HepG2 (cell line): ENCODE data around the gene GRAP.

Experiments used
- MAFF ChIP-seq: IDR thresholded peaks from 2 replicates; pipeline ENCODE4 v1.6.1; 2011; ENCODE audit warnings: low read depth, low read length, improper control_type of control experiment
- NFRKB ChIP-seq: fragments of 450-650 bp; IDR thresholded peaks from 2 replicates; pipeline ENCODE4 v1.6.1; 2017
- NONO ChIP-seq, 2 experiments: fragments of 450-650 bp in 1 of 2; sonication (generic) in 1 of 2; formaldehyde crosslinking in 1 of 2; IDR thresholded peaks in 1 of 2; conservative IDR thresholded peaks in 1 of 2; 2 replicates each; pipeline versions ENCODE4 v1.6.1 to v1.8.0; 2017 to 2022; ENCODE audit warnings: mild to moderate bottlenecking in 1 of 2, missing genetic modification reagents in 1 of 2, moderate library complexity in 1 of 2
- TCF12 ChIP-seq, 2 experiments: fragments of 450-650 bp in 1 of 2; sonication (generic) in 1 of 2; formaldehyde crosslinking in 1 of 2; IDR thresholded peaks; 2 replicates each; pipeline versions ENCODE4 v1.6.1 to v1.8.0; 2017 to 2022; ENCODE audit warnings: antibody characterized with exemption in 1 of 2, mild to moderate bottlenecking in 1 of 2, missing genetic modification reagents in 1 of 2, moderate library complexity in 1 of 2
- ZNF775 ChIP-seq: sonication (generic); formaldehyde crosslinking; IDR thresholded peaks from 2 replicates; pipeline ENCODE4 v1.4.0; 2020; ENCODE audit warnings: missing genetic modification reagents, mild to moderate bottlenecking, moderate library complexity, borderline replicate concordance
- TF ChIP-seq, protein P1 (sequence below): sonication (generic); formaldehyde crosslinking; IDR thresholded peaks from 2 replicates; pipeline ENCODE4 v1.5.0; 2020; ENCODE audit warnings: mild to moderate bottlenecking, missing genetic modification reagents, moderate library complexity
- TF ChIP-seq, protein P2 (sequence below): fragments of 450-650 bp; IDR thresholded peaks from 2 replicates; pipeline ENCODE4 v1.6.1; 2017; ENCODE audit warnings: mild to moderate bottlenecking
- TF ChIP-seq, protein P3 (sequence below): sonication (generic); formaldehyde crosslinking; IDR thresholded peaks from 2 replicates; pipeline ENCODE4 v1.5.1; 2020; ENCODE audit warnings: mild to moderate bottlenecking, missing genetic modification reagents, moderate library complexity

DNA sequence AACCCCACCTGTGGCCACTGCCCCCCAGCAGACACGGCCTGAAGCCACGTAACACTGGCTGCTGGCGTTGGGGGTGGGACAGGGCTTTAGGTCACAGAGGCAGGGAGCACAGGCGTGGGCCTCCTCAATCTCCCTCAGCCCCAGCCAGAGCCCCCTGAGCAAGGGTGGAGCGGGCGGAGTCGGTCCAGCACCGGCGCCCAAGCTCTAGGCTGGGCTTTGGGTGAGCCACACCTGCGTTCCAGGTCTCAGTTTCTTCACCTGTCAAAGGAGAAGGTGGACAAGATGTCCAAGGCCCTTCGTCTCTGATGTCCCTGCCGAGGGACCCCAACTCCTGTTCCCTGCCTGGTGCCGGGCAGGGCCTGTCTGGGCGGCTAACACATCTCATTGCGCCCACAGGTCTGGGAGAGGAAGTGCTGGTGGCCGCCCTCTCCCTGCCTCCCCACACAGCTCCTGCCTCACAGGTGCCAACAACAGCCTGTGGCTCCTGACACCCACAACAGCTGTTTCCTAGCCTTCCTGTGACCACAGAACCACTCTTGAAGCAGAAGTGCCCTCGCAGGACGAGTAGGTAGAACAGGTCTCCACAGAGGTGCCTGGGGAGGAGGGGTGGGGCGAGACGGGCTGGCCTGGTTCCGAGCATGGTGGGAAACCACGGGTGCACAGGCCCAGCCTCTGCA, 54.2 kb downstream of the GRAP start:
- TF ChIP-seq, protein P1, sequence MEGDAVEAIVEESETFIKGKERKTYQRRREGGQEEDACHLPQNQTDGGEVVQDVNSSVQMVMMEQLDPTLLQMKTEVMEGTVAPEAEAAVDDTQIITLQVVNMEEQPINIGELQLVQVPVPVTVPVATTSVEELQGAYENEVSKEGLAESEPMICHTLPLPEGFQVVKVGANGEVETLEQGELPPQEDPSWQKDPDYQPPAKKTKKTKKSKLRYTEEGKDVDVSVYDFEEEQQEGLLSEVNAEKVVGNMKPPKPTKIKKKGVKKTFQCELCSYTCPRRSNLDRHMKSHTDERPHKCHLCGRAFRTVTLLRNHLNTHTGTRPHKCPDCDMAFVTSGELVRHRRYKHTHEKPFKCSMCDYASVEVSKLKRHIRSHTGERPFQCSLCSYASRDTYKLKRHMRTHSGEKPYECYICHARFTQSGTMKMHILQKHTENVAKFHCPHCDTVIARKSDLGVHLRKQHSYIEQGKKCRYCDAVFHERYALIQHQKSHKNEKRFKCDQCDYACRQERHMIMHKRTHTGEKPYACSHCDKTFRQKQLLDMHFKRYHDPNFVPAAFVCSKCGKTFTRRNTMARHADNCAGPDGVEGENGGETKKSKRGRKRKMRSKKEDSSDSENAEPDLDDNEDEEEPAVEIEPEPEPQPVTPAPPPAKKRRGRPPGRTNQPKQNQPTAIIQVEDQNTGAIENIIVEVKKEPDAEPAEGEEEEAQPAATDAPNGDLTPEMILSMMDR (CRISPR knock-in tag), result no peak
- TF ChIP-seq ZNF775 (CRISPR knock-in tag), result no peak
- no peak for TF ChIP-seq NONO (IDR thresholded peaks at IDR 0.05)
- TF ChIP-seq NONO (CRISPR knock-in tag; conservative IDR thresholded peaks at IDR 0.05), result no peak
- TF ChIP-seq MAFF, result no peak
- no peak for TF ChIP-seq TCF12 (IDR thresholded peaks at IDR 0.05)
- no peak for TF ChIP-seq TCF12 (CRISPR knock-in tag; IDR thresholded peaks at IDR 0.05)
- no peak for TF ChIP-seq NFRKB
- TF ChIP-seq, protein P2, sequence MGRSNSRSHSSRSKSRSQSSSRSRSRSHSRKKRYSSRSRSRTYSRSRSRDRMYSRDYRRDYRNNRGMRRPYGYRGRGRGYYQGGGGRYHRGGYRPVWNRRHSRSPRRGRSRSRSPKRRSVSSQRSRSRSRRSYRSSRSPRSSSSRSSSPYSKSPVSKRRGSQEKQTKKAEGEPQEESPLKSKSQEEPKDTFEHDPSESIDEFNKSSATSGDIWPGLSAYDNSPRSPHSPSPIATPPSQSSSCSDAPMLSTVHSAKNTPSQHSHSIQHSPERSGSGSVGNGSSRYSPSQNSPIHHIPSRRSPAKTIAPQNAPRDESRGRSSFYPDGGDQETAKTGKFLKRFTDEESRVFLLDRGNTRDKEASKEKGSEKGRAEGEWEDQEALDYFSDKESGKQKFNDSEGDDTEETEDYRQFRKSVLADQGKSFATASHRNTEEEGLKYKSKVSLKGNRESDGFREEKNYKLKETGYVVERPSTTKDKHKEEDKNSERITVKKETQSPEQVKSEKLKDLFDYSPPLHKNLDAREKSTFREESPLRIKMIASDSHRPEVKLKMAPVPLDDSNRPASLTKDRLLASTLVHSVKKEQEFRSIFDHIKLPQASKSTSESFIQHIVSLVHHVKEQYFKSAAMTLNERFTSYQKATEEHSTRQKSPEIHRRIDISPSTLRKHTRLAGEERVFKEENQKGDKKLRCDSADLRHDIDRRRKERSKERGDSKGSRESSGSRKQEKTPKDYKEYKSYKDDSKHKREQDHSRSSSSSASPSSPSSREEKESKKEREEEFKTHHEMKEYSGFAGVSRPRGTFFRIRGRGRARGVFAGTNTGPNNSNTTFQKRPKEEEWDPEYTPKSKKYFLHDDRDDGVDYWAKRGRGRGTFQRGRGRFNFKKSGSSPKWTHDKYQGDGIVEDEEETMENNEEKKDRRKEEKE, result no peak
- TF ChIP-seq, protein P3, sequence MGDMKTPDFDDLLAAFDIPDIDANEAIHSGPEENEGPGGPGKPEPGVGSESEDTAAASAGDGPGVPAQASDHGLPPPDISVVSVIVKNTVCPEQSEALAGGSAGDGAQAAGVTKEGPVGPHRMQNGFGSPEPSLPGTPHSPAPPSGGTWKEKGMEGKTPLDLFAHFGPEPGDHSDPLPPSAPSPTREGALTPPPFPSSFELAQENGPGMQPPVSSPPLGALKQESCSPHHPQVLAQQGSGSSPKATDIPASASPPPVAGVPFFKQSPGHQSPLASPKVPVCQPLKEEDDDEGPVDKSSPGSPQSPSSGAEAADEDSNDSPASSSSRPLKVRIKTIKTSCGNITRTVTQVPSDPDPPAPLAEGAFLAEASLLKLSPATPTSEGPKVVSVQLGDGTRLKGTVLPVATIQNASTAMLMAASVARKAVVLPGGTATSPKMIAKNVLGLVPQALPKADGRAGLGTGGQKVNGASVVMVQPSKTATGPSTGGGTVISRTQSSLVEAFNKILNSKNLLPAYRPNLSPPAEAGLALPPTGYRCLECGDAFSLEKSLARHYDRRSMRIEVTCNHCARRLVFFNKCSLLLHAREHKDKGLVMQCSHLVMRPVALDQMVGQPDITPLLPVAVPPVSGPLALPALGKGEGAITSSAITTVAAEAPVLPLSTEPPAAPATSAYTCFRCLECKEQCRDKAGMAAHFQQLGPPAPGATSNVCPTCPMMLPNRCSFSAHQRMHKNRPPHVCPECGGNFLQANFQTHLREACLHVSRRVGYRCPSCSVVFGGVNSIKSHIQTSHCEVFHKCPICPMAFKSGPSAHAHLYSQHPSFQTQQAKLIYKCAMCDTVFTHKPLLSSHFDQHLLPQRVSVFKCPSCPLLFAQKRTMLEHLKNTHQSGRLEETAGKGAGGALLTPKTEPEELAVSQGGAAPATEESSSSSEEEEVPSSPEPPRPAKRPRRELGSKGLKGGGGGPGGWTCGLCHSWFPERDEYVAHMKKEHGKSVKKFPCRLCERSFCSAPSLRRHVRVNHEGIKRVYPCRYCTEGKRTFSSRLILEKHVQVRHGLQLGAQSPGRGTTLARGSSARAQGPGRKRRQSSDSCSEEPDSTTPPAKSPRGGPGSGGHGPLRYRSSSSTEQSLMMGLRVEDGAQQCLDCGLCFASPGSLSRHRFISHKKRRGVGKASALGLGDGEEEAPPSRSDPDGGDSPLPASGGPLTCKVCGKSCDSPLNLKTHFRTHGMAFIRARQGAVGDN (CRISPR knock-in tag), result no peak
